ENCODE data around the gene MRPL51.

Gene MRPL51

GRCh38 chr12:6450091-6450868 lies 42.8 kb downstream of the MRPL51 start:
- no peak for DNase-seq
- in situ Hi-C loops (cut with HindIII; ENCODE audit: low pct_ligation_motif_present, low pct_unique_long_range_greater_than_20kb, low sequenced_read_pairs), result no loop called here

- in situ Hi-C loops (cut with HindIII; ENCODE audit: low pct_ligation_motif_present, low pct_unique_long_range_greater_than_20kb, low sequenced_read_pairs), result no loop called here
- no peak for DNase-seq
These were observed 48.1 kb downstream of the MRPL51 start, which contains the start of gene CD27 for GRCh38 chr12:6444704-6445688. Gene CD27, plus strand, starts transcription at chr12:6444955. Its CDS starts 141 bp downstream, at chr12:6445096.

GRCh38 chr12:6444031-6444430 lies 49.0 kb downstream of the MRPL51 start:
- in situ Hi-C loops (cut with HindIII; ENCODE audit: low pct_ligation_motif_present, low pct_unique_long_range_greater_than_20kb, low sequenced_read_pairs), result no loop called here
- no peak for DNase-seq

GRCh38 chr12:6443361-6443983 lies 49.6 kb downstream of the MRPL51 start:
- DNase-seq, result no peak
- in situ Hi-C loops (cut with HindIII; ENCODE audit: low pct_ligation_motif_present, low pct_unique_long_range_greater_than_20kb, low sequenced_read_pairs), result no loop called here

GRCh38 chr12:6442836-6443235 lies 50.2 kb downstream of the MRPL51 start:
- in situ Hi-C loops (cut with HindIII; ENCODE audit: low pct_ligation_motif_present, low pct_unique_long_range_greater_than_20kb, low sequenced_read_pairs), result no loop called here
- DNase-seq, result no peak
